ENCODE results near the gene TSPAN7. TPM values are rescaled to one million over a fixed set of nuclear protein-coding genes. Genes with fewer than 3 reads are reported as not detected.

The TSPAN7 gene
- total RNA-seq, 1 donor from 2014 or later, result 12.7 TPM

- no peaks in the 10 kb centered on the region for H3K27me3 ChIP-seq
- no peak overlapping the region for H3K9ac ChIP-seq
- H3K9me3 Mint-ChIP-seq, result peaks cover 10% of the 10 kb centered on the region
- no peak overlapping the region for H3K4me3 Mint-ChIP-seq
- no peaks in the 10 kb centered on the region for H3F3A ChIP-seq (ENCODE audit: low read depth)
- no peaks in the 10 kb centered on the region for H3K27me3 Mint-ChIP-seq (ENCODE audit: insufficient read depth, low read depth)
- H3K36me3 Mint-ChIP-seq, result no peaks in the 10 kb centered on the region
- H3K9me3 ChIP-seq (ENCODE audit: low read depth), result no peaks in the 10 kb centered on the region
- no peak overlapping the region for H3K4me3 ChIP-seq
- H3K27ac ChIP-seq, result no peak overlapping the region
- H3K27ac Mint-ChIP-seq, result no peak overlapping the region
- no peak overlapping the region for H2AFZ ChIP-seq (replicated peaks)
- H4K20me1 ChIP-seq (ENCODE audit: low read depth), result no peaks in the 10 kb centered on the region
- no peak for TF ChIP-seq EZH2 (IDR thresholded peaks at IDR 0.05)
- TF ChIP-seq, protein P1, sequence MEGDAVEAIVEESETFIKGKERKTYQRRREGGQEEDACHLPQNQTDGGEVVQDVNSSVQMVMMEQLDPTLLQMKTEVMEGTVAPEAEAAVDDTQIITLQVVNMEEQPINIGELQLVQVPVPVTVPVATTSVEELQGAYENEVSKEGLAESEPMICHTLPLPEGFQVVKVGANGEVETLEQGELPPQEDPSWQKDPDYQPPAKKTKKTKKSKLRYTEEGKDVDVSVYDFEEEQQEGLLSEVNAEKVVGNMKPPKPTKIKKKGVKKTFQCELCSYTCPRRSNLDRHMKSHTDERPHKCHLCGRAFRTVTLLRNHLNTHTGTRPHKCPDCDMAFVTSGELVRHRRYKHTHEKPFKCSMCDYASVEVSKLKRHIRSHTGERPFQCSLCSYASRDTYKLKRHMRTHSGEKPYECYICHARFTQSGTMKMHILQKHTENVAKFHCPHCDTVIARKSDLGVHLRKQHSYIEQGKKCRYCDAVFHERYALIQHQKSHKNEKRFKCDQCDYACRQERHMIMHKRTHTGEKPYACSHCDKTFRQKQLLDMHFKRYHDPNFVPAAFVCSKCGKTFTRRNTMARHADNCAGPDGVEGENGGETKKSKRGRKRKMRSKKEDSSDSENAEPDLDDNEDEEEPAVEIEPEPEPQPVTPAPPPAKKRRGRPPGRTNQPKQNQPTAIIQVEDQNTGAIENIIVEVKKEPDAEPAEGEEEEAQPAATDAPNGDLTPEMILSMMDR (IDR thresholded peaks at IDR 0.05), result peak; percentile 65
- no peaks in the 10 kb centered on the region for H3K4me1 ChIP-seq
- no peak overlapping the region for H3K4me2 ChIP-seq
- H3K4me1 Mint-ChIP-seq, result no peaks in the 10 kb centered on the region
- no peaks in the 10 kb centered on the region for H3K36me3 ChIP-seq
- no peaks in the 10 kb centered on the region for H3K79me2 ChIP-seq (ENCODE audit: low read depth)
- peak; percentile 43 for DNase-seq (ENCODE audit: low spot score)
Observed at GRCh38 chrX:38717871-38718270, 156.5 kb downstream of the TSPAN7 start.

GRCh38 chrX:38718311-38718710 is 157.0 kb downstream of the TSPAN7 start:
- H3K27ac ChIP-seq, result no peak overlapping the region
- no peaks in the 10 kb centered on the region for H3K27me3 ChIP-seq
- Mint-ChIP-seq H3K36me3 (no peaks in the 10 kb centered on the region), H3K4me1 (no peaks in the 10 kb centered on the region), H3K27ac (no peak overlapping the region), H3K27me3 (ENCODE audit: insufficient read depth, low read depth) (no peaks in the 10 kb centered on the region), H3K4me3 (no peak overlapping the region), H3K9me3 (peaks cover 10% of the 10 kb centered on the region)
- no peak overlapping the region for H3K9ac ChIP-seq
- no peak overlapping the region for H2AFZ ChIP-seq (replicated peaks)
- H3K79me2 ChIP-seq (ENCODE audit: low read depth), result no peaks in the 10 kb centered on the region
- H3K4me3 ChIP-seq, result no peak overlapping the region
- no peaks in the 10 kb centered on the region for H3K9me3 ChIP-seq (ENCODE audit: low read depth)
- no peak for DNase-seq (ENCODE audit: low spot score)
- TF ChIP-seq, protein P1 (IDR thresholded peaks at IDR 0.05), result no peak
- TF ChIP-seq EZH2 (IDR thresholded peaks at IDR 0.05), result no peak
- no peak for TF ChIP-seq EZH2phosphoT487 (IDR thresholded peaks at IDR 0.05)
- H3F3A ChIP-seq (ENCODE audit: low read depth), result no peaks in the 10 kb centered on the region
- no peak overlapping the region for H3K4me2 ChIP-seq
- no peaks in the 10 kb centered on the region for H3K4me1 ChIP-seq
- no peaks in the 10 kb centered on the region for H4K20me1 ChIP-seq (ENCODE audit: low read depth)
- H3K36me3 ChIP-seq, result no peaks in the 10 kb centered on the region

DNA sequence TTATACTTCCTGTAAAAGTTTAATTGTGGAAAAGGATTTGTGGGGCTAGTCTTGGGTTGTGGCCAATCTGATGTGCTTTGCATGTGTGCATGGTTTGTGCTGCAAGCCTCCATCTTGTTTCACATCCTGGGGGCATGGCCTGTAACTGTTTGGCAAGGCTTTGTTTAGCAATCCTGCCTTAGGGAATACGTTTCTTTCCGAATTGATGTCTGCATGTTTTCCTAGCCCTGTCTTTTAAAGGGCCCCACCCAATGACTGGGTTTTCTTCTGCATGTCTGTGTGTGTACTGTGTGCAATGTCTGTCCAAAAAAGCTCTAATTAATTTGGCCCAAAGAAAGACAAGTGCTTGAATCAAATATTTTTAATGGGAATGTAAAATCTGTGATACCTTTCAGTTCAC is 165.3 kb downstream of the TSPAN7 start:
- Histone ChIP-seq H3F3A (ENCODE audit: low read depth) (no peaks in the 10 kb centered on the region), H3K4me1 (no peaks in the 10 kb centered on the region), H3K9me3 (ENCODE audit: low read depth) (no peaks in the 10 kb centered on the region), H3K27me3 (no peaks in the 10 kb centered on the region), H3K4me2 (no peak overlapping the region), H3K79me2 (ENCODE audit: low read depth) (no peaks in the 10 kb centered on the region), H3K4me3 (no peak overlapping the region), H3K9ac (no peak overlapping the region), H3K36me3 (no peaks in the 10 kb centered on the region), H2AFZ (replicated peaks) (no peak overlapping the region), H4K20me1 (ENCODE audit: low read depth) (no peaks in the 10 kb centered on the region), H3K27ac (no peak overlapping the region)
- no peak overlapping the region for H3K4me3 Mint-ChIP-seq
- H3K4me1 Mint-ChIP-seq, result no peaks in the 10 kb centered on the region
- H3K9me3 Mint-ChIP-seq, result no peaks in the 10 kb centered on the region
- TF ChIP-seq EZH2phosphoT487 (IDR thresholded peaks at IDR 0.05), result no peak
- no peak for DNase-seq (ENCODE audit: low spot score)
- H3K27ac Mint-ChIP-seq, result no peak overlapping the region
- no peaks in the 10 kb centered on the region for H3K36me3 Mint-ChIP-seq
- peaks cover 4% of the 10 kb centered on the region for H3K27me3 Mint-ChIP-seq (ENCODE audit: insufficient read depth, low read depth)

DNA sequence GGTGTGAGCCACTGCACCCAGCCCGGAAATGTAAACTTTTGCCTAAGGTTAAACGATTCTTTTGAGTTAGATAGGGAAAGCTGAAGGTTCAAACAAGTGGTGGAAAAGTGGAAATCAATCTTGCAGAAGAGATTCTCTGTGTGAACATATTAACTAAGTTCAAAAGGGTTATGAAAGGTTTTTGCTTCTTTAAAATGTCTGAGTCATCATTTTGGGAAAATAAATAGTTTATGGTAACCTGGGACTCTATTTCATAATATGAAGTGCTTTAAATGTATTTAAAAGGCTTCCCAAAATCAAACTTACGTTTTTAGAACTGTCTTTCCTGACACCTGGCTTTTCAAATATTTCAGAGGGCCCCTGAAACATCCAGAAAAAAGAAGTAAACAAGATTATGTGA is 166.3 kb downstream of the TSPAN7 start:
- no peak for DNase-seq (ENCODE audit: low spot score)
- Histone ChIP-seq H3K9me3 (ENCODE audit: low read depth) (no peaks in the 10 kb centered on the region), H3F3A (ENCODE audit: low read depth) (no peaks in the 10 kb centered on the region), H3K9ac (no peak overlapping the region), H3K4me3 (no peak overlapping the region), H3K27me3 (no peaks in the 10 kb centered on the region), H2AFZ (replicated peaks) (no peak overlapping the region), H3K27ac (no peak overlapping the region), H3K36me3 (no peaks in the 10 kb centered on the region), H3K4me2 (no peak overlapping the region), H3K4me1 (no peaks in the 10 kb centered on the region), H3K79me2 (ENCODE audit: low read depth) (no peaks in the 10 kb centered on the region), H4K20me1 (ENCODE audit: low read depth) (no peaks in the 10 kb centered on the region)
- Mint-ChIP-seq H3K27me3 (ENCODE audit: insufficient read depth, low read depth) (peaks cover 4% of the 10 kb centered on the region), H3K9me3 (no peaks in the 10 kb centered on the region), H3K36me3 (no peaks in the 10 kb centered on the region), H3K27ac (no peak overlapping the region), H3K4me3 (no peak overlapping the region), H3K4me1 (no peaks in the 10 kb centered on the region)
- no peak for TF ChIP-seq EZH2 (IDR thresholded peaks at IDR 0.05)
- TF ChIP-seq, protein P1 (IDR thresholded peaks at IDR 0.05), result no peak
- TF ChIP-seq EZH2phosphoT487 (IDR thresholded peaks at IDR 0.05), result no peak
